Lower lobe of right lung (tissue), 2 donors: Measurements from ENCODE around the gene CRTC1. TPM values are rescaled to one million over a fixed set of nuclear protein-coding genes. Genes with fewer than 3 reads are reported as not detected.

Experiments used
- ATAC-seq, 2 donors: fragments of 200-7000 bp; cut with Tn5 transposase; one replicate each; pipeline ENCODE4 v1.9.1; 2020 to 2022; ENCODE audit warnings: mild to moderate bottlenecking in 2 of 2, moderate library complexity in 2 of 2
- DNase-seq: peaks from one replicate; pipeline ENCODE4 v3.0.0-alpha.2; 2020
- H3K27ac ChIP-seq: fragments of 200-600 bp; one replicate; pipeline ENCODE4 v1.8.0; 2022
- H3K27me3 ChIP-seq: fragments of 200-600 bp; one replicate; pipeline ENCODE4 v1.8.0; 2022; ENCODE audit warnings: low read depth
- H3K36me3 ChIP-seq: fragments of 200-600 bp; one replicate; pipeline ENCODE4 v1.8.0; 2022; ENCODE audit warnings: mild to moderate bottlenecking
- H3K4me1 ChIP-seq: fragments of 200-600 bp; one replicate; pipeline ENCODE4 v1.8.0; 2022
- H3K4me3 ChIP-seq: fragments of 200-600 bp; one replicate; pipeline ENCODE4 v1.8.0; 2022; ENCODE audit warnings: mild to moderate bottlenecking
- H3K9me3 ChIP-seq: fragments of 200-600 bp; one replicate; pipeline ENCODE4 v1.8.0; 2022
- intact Hi-C: fragments of 100-400 bp; cut with DNase I; formaldehyde crosslinking; loops from one replicate; pipeline ENCODE4 v1.11.0; 2022
- total RNA-seq: library from RNA; stranded (reverse); fragmentation: NEBNext Ultra II Directional; extraction: Animal tissue kit (Norgen Biotek cat#: 25700); gene quantifications from one replicate; pipeline ENCODE4 v1.2.1, GENCODE V29; 2021
- TF ChIP-seq, protein P1 (sequence below): fragments of 200-600 bp; IDR thresholded peaks from one replicate; pipeline ENCODE4 v1.8.0; 2022; ENCODE audit warnings: antibody characterized with exemption, mild to moderate bottlenecking
- donor health status: DM: no; HTN: yes; CAD: no; lungs with severe emphysema.

Gene CRTC1
- total RNA-seq, 1 donor from 2014 or later, result 16.2 TPM

- Histone ChIP-seq H3K9me3 (no peaks in the 10 kb centered on the region), H3K27ac (peak overlapping the region; percentile 70), H3K4me1 (peaks cover 23% of the 10 kb centered on the region), H3K4me3 (peak overlapping the region; percentile 5), H3K36me3 (no peaks in the 10 kb centered on the region), H3K27me3 (no peaks in the 10 kb centered on the region)
- intact Hi-C loops, result no loop called here
- TF ChIP-seq, protein P1, sequence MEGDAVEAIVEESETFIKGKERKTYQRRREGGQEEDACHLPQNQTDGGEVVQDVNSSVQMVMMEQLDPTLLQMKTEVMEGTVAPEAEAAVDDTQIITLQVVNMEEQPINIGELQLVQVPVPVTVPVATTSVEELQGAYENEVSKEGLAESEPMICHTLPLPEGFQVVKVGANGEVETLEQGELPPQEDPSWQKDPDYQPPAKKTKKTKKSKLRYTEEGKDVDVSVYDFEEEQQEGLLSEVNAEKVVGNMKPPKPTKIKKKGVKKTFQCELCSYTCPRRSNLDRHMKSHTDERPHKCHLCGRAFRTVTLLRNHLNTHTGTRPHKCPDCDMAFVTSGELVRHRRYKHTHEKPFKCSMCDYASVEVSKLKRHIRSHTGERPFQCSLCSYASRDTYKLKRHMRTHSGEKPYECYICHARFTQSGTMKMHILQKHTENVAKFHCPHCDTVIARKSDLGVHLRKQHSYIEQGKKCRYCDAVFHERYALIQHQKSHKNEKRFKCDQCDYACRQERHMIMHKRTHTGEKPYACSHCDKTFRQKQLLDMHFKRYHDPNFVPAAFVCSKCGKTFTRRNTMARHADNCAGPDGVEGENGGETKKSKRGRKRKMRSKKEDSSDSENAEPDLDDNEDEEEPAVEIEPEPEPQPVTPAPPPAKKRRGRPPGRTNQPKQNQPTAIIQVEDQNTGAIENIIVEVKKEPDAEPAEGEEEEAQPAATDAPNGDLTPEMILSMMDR, result no peak
- peak; percentile 34 to 52 for ATAC-seq
- no peak for DNase-seq
Measured at GRCh38 chr19:18659281-18660050, 24.0 kb upstream of the CRTC1 start.

DNA sequence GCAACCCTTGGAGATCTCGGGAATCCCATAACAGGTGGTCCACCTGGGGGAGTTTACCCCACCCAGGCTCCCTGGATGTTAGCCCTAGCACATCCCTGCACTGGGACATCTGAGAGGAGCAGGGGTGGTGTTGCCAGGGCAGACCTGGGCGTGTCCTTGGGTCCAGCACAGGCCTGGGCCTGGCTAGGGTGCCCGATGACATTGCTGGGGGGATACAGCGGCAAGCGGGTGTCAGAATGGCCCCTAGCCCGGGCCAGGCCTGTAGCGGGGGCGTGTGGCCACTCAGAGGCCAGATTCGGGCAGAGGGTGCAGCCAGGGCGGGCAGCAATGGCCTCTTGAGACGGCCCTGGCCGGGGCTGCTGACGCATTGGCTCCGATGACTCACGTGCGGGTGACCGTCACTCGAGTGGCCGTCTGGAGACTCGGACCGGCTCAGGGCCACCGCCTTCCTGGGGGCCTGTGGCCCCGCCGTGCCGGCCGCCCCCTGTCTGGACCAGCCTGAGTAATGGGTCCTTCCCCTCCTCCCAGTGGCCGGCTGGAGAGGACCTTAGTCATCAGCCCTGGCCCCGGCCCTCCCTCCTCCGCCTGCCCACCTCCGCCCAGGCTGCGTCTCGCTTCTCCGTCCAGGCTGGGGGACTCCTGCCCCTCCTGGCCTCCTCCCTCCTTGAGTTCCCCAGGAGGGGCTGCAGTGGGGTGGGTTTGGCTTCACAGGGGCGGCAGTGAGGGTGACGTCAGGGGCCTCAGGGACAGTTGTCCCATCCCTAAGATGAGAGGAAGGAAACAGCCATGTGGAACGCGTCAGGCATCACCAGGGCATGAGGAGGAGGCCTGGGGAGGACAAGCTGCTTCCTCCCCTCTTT, 23.2 kb upstream of the CRTC1 start:
- peak; percentile 41 to 80 for ATAC-seq
- no peaks in the 10 kb centered on the region for H3K27me3 ChIP-seq

GRCh38 chr19:18660939-18661670, 22.4 kb upstream of the CRTC1 start:
- TF ChIP-seq, protein P1, result no peak
- Histone ChIP-seq H3K27ac (peak overlapping the region; percentile 70), H3K27me3 (no peaks in the 10 kb centered on the region), H3K4me1 (peaks cover 23% of the 10 kb centered on the region), H3K36me3 (peaks cover 10% of the 10 kb centered on the region), H3K4me3 (no peak overlapping the region), H3K9me3 (no peaks in the 10 kb centered on the region)
- intact Hi-C loops, result no loop called here
- DNase-seq (no peak), ATAC-seq (no peak)

More for the DNA sequence above, 23.2 kb upstream of the CRTC1 start:
- H3K9me3 ChIP-seq, result no peaks in the 10 kb centered on the region
- intact Hi-C loops, result no loop called here
- TF ChIP-seq, protein P1, result no peak
- peaks cover 23% of the 10 kb centered on the region for H3K4me1 ChIP-seq
- peak overlapping the region; percentile 5 for H3K4me3 ChIP-seq
- peak; percentile 69 for DNase-seq
- peaks cover 2% of the 10 kb centered on the region for H3K36me3 ChIP-seq
- peak overlapping the region; percentile 70 for H3K27ac ChIP-seq

DNA sequence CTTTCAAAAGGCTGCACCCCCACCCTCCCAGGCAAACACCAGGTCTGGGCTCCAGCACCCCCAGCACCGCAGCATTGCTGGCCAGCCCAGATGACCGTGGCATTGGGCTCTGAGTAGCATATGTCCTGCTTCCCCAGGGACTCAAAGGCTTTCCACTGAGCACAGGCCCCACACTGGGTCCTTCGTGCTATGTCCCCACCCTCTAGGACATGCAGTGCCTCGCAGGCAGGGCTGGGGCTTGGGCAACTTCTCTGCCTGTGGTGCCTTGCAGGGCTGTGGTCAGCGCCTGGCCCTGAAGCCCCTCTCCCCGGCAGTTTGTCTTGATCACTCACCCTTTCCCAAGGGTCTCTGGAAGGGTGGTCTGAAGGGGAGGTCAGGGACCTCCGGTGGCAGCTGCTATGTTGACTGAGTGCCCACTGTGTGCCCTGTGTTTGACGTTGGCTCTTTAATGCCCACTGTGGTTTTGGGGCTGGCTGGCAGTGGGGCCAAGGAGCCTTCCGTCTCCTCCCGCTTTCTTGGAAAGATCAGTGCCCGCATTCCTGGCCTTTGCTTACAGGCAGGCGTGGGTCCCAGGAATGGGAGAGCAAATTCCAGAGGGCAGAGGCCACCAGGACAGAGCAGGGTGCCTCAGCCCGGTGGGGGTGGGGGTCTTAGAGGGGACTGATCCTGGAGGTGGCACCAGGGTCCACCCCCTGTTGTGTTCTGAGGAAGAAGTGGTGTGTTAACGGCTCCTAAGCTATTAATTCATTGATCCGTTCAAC, 20.3 kb upstream of the CRTC1 start:
- no peak overlapping the region for H3K27ac ChIP-seq

More for the DNA sequence above, 20.3 kb upstream of the CRTC1 start:
- Histone ChIP-seq H3K9me3 (no peaks in the 10 kb centered on the region), H3K27me3 (no peaks in the 10 kb centered on the region), H3K4me1 (peaks cover 23% of the 10 kb centered on the region), H3K36me3 (peaks cover 17% of the 10 kb centered on the region), H3K4me3 (no peak overlapping the region)
- no peak for ATAC-seq
- TF ChIP-seq, protein P1, result no peak
- intact Hi-C loops, result no loop called here
- no peak for DNase-seq
